Nephron (organoid): ENCODE results near the gene GNL3.
A peak's percentile ranks its signal among the peaks of the same experiment; 100 is the strongest.

Source experiments
- H3K27ac Mint-ChIP-seq, 3 experiments: 2 replicates each; pipeline ENCODE4 v1.8.0; 2020; ENCODE audit warnings: mixed read lengths in 3 of 3, mild to moderate bottlenecking in 2 of 3, moderate library complexity in 1 of 3
- H3K27me3 Mint-ChIP-seq: 2 replicates; pipeline ENCODE4 v1.8.0; 2021; ENCODE audit warnings: low read depth, mild to moderate bottlenecking, moderate library complexity, mixed read lengths
- H3K36me3 Mint-ChIP-seq: 2 replicates; pipeline ENCODE4 v1.8.0; 2020; ENCODE audit warnings: low read depth, mixed read lengths
- H3K4me1 Mint-ChIP-seq: 2 replicates; pipeline ENCODE4 v1.8.0; 2020; ENCODE audit warnings: mixed read lengths
- H3K4me3 Mint-ChIP-seq, 3 experiments: 2 replicates each; pipeline ENCODE4 v1.8.0; 2020; ENCODE audit warnings: mild to moderate bottlenecking in 3 of 3, mixed read lengths in 3 of 3, moderate library complexity in 2 of 3
- H3K9me3 Mint-ChIP-seq: 2 replicates; pipeline ENCODE4 v1.8.0; 2020; ENCODE audit warnings: mixed read lengths
- CTCF ChIP-seq, 3 experiments: fragments of 200-600 bp; sonication (generic); IDR thresholded peaks; one replicate each; pipeline ENCODE4 v1.5.0; 2021; ENCODE audit warnings: antibody characterized with exemption in 3 of 3; ENCODE audit not compliant: unreplicated experiment in 3 of 3

Gene GNL3

GRCh38 chr3:52685709-52686691, at the start of gene GNL3, which contains the start of gene PBRM1:
Gene GNL3, plus strand, starts transcription at chr3:52686032. Its CDS starts 61 bp downstream, at chr3:52686093.
Gene PBRM1, minus strand, starts transcription at chr3:52685913.
- Mint-ChIP-seq H3K4me3 (peak within 1 kb of the TSS; percentile 96 to 97 (median 97)), H3K27me3 (no peaks in the 10 kb centered on the region), H3K36me3 (peaks cover 51% of the 10 kb centered on the region), H3K9me3 (no peaks in the 10 kb centered on the region), H3K27ac (peak within 1 kb of the TSS; percentile 95 to 100 (median 98)), H3K4me1 (peaks cover 37% of the 10 kb centered on the region)
- no peak for TF ChIP-seq CTCF (IDR thresholded peaks at IDR 0.05; ENCODE audit: unreplicated experiment in 3 of 3)

DNA sequence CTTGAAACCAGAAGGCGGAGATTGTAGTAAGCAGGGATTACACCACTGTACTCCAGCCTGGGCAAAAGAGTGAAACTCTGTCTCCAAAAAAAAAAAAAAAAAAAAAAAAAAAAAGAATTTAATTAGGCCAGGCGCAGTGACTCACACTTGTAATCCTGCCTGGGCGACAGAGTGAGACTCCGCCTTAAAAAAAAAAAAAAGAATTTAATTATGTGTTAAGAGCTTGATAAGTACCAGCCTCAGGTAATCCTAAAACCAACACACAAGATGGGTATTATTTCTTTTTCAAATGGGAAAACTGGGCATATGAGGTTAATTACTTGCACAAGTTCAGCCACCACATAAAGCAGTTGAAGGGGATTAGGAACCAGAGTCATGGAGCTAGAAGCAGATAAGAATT, 49.2 kb upstream of the GNL3 start:
- no peak overlapping the region for H3K27ac Mint-ChIP-seq
- no peaks in the 10 kb centered on the region for H3K9me3 Mint-ChIP-seq
- no peak overlapping the region for H3K4me3 Mint-ChIP-seq
- no peak for TF ChIP-seq CTCF (IDR thresholded peaks at IDR 0.05; ENCODE audit: unreplicated experiment in 3 of 3)
- no peaks in the 10 kb centered on the region for H3K4me1 Mint-ChIP-seq
- no peaks in the 10 kb centered on the region for H3K27me3 Mint-ChIP-seq
- H3K36me3 Mint-ChIP-seq, result peaks cover 59% of the 10 kb centered on the region

GRCh38 chr3:52645549-52645948, 40.3 kb upstream of the GNL3 start:
- H3K4me3 Mint-ChIP-seq, result no peak overlapping the region
- H3K9me3 Mint-ChIP-seq, result no peaks in the 10 kb centered on the region
- H3K27ac Mint-ChIP-seq, result no peak overlapping the region
- no peaks in the 10 kb centered on the region for H3K27me3 Mint-ChIP-seq
- peaks cover 71% of the 10 kb centered on the region for H3K36me3 Mint-ChIP-seq
- no peaks in the 10 kb centered on the region for H3K4me1 Mint-ChIP-seq
- TF ChIP-seq CTCF (IDR thresholded peaks at IDR 0.05; ENCODE audit: unreplicated experiment in 3 of 3), result no peak

- no peaks in the 10 kb centered on the region for H3K9me3 Mint-ChIP-seq
- H3K27ac Mint-ChIP-seq, result no peak overlapping the region
- no peak overlapping the region for H3K4me3 Mint-ChIP-seq
- TF ChIP-seq CTCF (IDR thresholded peaks at IDR 0.05; ENCODE audit: unreplicated experiment in 3 of 3), result no peak
- no peaks in the 10 kb centered on the region for H3K4me1 Mint-ChIP-seq
- H3K36me3 Mint-ChIP-seq, result peaks cover 68% of the 10 kb centered on the region
- no peaks in the 10 kb centered on the region for H3K27me3 Mint-ChIP-seq
These were observed 36.2 kb upstream of the GNL3 start for GRCh38 chr3:52649461-52650210.

- Mint-ChIP-seq H3K36me3 (peaks cover 66% of the 10 kb centered on the region), H3K27ac (no peak overlapping the region), H3K9me3 (no peaks in the 10 kb centered on the region), H3K4me1 (no peaks in the 10 kb centered on the region), H3K4me3 (no peak overlapping the region), H3K27me3 (no peaks in the 10 kb centered on the region)
- no peak for TF ChIP-seq CTCF (IDR thresholded peaks at IDR 0.05; ENCODE audit: unreplicated experiment in 3 of 3)
These were observed 35.4 kb upstream of the GNL3 start for GRCh38 chr3:52650439-52650838.
